ENCODE results near the gene KLHL30. TPM values are rescaled to one million over a fixed set of nuclear protein-coding genes. Genes with fewer than 3 reads are reported as not detected.

KLHL30 gene
- total RNA-seq, 4 donors from 2014 or later, result 0.14 to 5.6 TPM; not detected in 2

DNA sequence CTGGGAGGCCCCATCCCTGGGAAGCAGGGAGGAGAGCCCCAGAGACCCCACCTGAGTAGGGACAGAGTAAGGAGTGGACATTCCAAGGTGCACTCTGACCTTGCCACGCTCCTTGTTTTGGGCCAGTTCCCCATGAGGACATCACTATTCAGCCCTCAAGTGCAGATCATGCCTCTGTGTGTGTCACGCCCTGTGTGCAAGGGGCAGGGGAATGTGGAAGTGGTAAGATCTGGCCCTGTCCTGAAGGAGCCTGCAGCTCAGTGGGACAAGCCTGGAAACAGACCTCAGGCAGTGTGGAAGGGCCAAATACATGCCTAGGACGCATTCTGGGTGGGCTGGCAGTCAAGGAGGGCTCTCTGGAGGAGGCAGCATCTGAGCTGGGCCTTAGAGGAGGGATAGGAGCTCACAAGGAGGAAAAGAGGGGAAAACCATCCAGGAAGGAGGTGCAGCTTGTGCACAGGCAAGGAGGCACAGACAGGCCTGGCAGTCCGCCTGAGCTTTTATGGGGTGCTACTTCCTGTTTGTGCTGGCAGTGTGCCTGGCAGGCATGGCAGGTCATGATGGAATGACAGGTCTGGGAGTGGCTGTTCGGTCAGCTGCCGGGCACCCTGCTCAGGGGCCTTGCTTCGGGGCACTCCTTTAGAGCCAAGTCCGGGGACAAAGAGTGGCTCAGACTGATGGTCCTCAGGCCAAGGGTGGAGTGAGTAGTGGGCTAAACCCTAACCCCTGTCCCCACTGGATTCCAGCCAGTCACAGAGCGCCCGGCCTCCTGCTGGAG lies 3.3 kb downstream of the KLHL30 start:
- Histone ChIP-seq H3K27ac (no peak overlapping the region), H3K27me3 (peaks cover 5% of the 10 kb centered on the region), H3K36me3 (no peaks in the 10 kb centered on the region), H3K4me3 (no peak overlapping the region), H3K9me3 (no peaks in the 10 kb centered on the region), H3K4me1 (peaks cover 7 to 36% (median 29%) of the 10 kb centered on the region in 4 donors)
- DNase-seq, result peak; percentile 91
- TF ChIP-seq POLR2AphosphoS5 (IDR thresholded peaks at IDR 0.05), result peak in 2 of 3 donors; percentile 42 to 55
- TF ChIP-seq, protein P1, sequence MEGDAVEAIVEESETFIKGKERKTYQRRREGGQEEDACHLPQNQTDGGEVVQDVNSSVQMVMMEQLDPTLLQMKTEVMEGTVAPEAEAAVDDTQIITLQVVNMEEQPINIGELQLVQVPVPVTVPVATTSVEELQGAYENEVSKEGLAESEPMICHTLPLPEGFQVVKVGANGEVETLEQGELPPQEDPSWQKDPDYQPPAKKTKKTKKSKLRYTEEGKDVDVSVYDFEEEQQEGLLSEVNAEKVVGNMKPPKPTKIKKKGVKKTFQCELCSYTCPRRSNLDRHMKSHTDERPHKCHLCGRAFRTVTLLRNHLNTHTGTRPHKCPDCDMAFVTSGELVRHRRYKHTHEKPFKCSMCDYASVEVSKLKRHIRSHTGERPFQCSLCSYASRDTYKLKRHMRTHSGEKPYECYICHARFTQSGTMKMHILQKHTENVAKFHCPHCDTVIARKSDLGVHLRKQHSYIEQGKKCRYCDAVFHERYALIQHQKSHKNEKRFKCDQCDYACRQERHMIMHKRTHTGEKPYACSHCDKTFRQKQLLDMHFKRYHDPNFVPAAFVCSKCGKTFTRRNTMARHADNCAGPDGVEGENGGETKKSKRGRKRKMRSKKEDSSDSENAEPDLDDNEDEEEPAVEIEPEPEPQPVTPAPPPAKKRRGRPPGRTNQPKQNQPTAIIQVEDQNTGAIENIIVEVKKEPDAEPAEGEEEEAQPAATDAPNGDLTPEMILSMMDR (IDR thresholded peaks at IDR 0.05), result no peak
- intact Hi-C loops (cut with DNase I; ENCODE audit: low total_unique reads), result loop anchor here (10.0 kb wide), 1 partner anchor 287 kb away; the partner anchor contains the start of gene RAMP1
- in situ Hi-C loops (cut with MboI; ENCODE audit: low pct_ligation_motif_present in 1 of 4, low pct_unique_long_range_greater_than_20kb in 1 of 4, low sequenced_read_pairs in 3 of 4), result no loop called here
- WGBS, 2 donors (ENCODE audit: low coverage in 1 of 2), result 48 to 83% methylated on average over 1 to 9 of the region's 10 CpGs

DNA sequence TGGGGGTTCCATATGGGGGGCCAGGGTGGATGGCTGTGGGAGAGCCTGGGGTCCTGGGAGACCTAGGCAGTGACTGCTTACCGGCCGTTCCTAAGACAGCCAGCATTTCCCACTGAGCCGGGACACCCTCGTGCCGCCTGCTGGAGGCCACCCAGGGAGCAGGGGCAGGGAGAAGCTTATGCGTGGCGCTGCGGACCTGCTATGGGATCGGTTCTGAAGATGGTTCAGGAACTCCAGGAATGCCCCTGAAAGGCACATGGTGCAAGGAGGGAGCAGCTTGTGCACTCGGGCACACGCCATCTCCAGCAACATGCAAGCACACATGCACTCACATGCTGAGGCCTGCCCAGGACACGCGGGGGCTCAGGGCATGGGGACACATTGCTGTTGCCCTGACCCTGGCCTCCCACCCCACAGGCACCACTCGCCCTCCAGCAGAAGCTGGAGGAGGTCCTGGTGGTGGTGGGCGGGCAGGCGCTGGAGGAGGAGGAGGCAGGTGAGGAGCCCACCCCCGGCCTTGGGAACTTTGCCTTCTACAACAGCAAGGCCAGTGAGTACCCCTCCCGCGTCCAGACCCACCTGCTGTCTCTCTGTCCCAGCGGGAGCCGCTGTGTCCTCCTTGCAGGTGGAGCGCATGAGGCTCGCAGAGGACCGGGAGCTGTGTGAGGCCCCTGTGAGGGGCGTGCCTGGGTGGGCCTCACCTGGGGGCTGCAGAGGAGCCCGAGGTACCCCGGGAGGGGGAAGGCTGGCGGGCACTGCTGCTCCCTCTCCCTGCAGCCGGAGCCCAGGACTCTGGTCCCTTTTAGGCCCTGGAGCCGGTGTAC lies 4.1 kb downstream of the KLHL30 start:
- Histone ChIP-seq H3K4me3 (no peak overlapping the region), H3K4me1 (peaks cover 7 to 36% (median 29%) of the 10 kb centered on the region in 4 donors), H3K9me3 (no peaks in the 10 kb centered on the region), H3K27ac (no peak overlapping the region), H3K27me3 (peaks cover 5% of the 10 kb centered on the region), H3K36me3 (no peaks in the 10 kb centered on the region)
- WGBS, 2 donors (ENCODE audit: low coverage in 1 of 2), result 40 to 60% methylated on average over 1 to 22 of the region's 30 CpGs
- TF ChIP-seq POLR2AphosphoS5 (IDR thresholded peaks at IDR 0.05) (no peak), POLR2A (IDR thresholded peaks at IDR 0.05) (no peak), EP300 (IDR thresholded peaks at IDR 0.05; ENCODE audit: low read depth) (no peak)
- TF ChIP-seq, protein P1 (IDR thresholded peaks at IDR 0.05), result peak in 1 of 5 experiments; percentile 23
- intact Hi-C loops (cut with DNase I; ENCODE audit: low total_unique reads) (loop anchor here (10.0 kb wide), 1 partner anchor 288 kb away; the partner anchor contains the start of gene RAMP1), in situ Hi-C loops (cut with MboI; ENCODE audit: low pct_ligation_motif_present in 1 of 4, low pct_unique_long_range_greater_than_20kb in 1 of 4, low sequenced_read_pairs in 3 of 4) (no loop called here)
- no peak for DNase-seq

DNA sequence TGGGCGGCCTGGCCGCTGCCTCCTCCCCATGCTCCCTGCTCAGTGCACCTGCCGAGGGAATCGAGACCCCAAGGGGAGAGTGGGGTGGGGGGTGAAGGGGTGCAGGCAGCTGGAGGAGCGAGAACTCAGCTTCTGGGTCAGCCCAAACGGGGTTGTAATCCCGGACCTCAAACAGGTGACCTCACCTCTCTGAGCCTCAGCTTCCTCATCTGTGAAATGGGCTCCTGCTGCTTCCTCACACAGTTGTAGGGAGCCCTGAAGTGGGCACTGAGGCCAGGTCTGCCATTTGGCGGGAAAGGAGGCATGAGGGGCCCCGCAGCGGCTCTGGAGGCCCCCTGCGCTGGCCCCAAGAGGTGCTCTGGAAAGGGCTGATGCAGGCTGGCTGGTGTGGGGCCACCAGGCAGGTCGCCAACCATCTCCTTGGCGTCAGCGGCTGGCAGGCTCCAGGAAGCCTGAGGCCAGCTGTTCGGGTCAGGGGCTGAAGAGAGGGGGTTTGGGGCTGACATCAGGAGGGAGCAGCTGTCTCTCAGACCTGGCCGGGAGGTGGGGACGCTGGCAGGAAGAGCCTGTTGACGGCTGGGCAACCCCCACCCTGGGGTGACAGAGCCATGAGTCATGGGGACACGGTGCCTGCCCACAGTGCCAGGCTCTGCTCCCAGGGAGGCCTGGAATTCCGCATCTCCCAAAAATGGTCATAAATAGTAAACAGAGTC lies 4.9 kb downstream of the KLHL30 start:
- Histone ChIP-seq H3K27ac (no peak overlapping the region), H3K27me3 (peaks cover 5% of the 10 kb centered on the region)
- TF ChIP-seq EP300 (IDR thresholded peaks at IDR 0.05; ENCODE audit: low read depth), result no peak
- TF ChIP-seq, protein P1 (IDR thresholded peaks at IDR 0.05), result no peak
- no peak for TF ChIP-seq POLR2A (IDR thresholded peaks at IDR 0.05)
- no peak for TF ChIP-seq POLR2AphosphoS5 (IDR thresholded peaks at IDR 0.05)

More for the DNA sequence above, 4.9 kb downstream of the KLHL30 start:
- intact Hi-C loops (cut with DNase I; ENCODE audit: low total_unique reads) (loop anchor here (10.0 kb wide), 1 partner anchor 289 kb away; the partner anchor contains the start of gene RAMP1), in situ Hi-C loops (cut with MboI; ENCODE audit: low pct_ligation_motif_present in 1 of 4, low pct_unique_long_range_greater_than_20kb in 1 of 4, low sequenced_read_pairs in 3 of 4) (no loop called here)
- no peaks in the 10 kb centered on the region for H3K9me3 ChIP-seq
- H3K4me1 ChIP-seq, result peaks cover 7 to 34% (median 29%) of the 10 kb centered on the region in 4 donors
- no peak overlapping the region for H3K4me3 ChIP-seq
- DNase-seq, result no peak
- H3K36me3 ChIP-seq, result no peaks in the 10 kb centered on the region
- WGBS, 2 donors (ENCODE audit: low coverage in 1 of 2), result 30 to 58% methylated on average over 2 to 13 of the region's 20 CpGs

Data from transverse colon (tissue), 4 donors.